Measurements from ENCODE around the gene COX8C. TPM values are rescaled to one million over a fixed set of nuclear protein-coding genes. Genes with fewer than 3 reads are reported as not detected.

COX8C gene
- total and polyA plus RNA-seq, 8 donors: not detected

- Histone ChIP-seq H3K27me3 (no peaks in the 10 kb centered on the region), H3K36me3 (no peaks in the 10 kb centered on the region), H3K4me1 (peaks cover 21 to 59% (median 43%) of the 10 kb centered on the region in 4 donors), H3K4me3 (peak overlapping the region in 1 of 4 donors; percentile 88), H3K27ac (peak overlapping the region in 2 of 5 donors; percentile 97 to 98), H3K9me3 (no peaks in the 10 kb centered on the region)
- intact Hi-C loops (cut with DNase I; ENCODE audit: low total_unique reads): no loop called here
- WGBS, 5 donors: 71 to 87% (median 83%) methylated on average over 2 of the region's 2 CpGs
- TF ChIP-seq POLR2A (IDR thresholded peaks at IDR 0.05) (no peak), CTCF (IDR thresholded peaks at IDR 0.05) (no peak), EP300 (IDR thresholded peaks at IDR 0.05) (no peak), POLR2AphosphoS5 (IDR thresholded peaks at IDR 0.05) (no peak)
- DNase-seq: no peak
These were observed 16.4 kb upstream of the COX8C start for GRCh38 chr14:93330609-93331000.

- Histone ChIP-seq H3K9me3 (no peaks in the 10 kb centered on the region), H3K27ac (peak overlapping the region; percentile 49 to 99 (median 97)), H3K4me1 (peaks cover 21 to 59% (median 43%) of the 10 kb centered on the region in 4 donors), H3K36me3 (no peaks in the 10 kb centered on the region), H3K27me3 (no peaks in the 10 kb centered on the region), H3K4me3 (peak overlapping the region; percentile 78 to 91 (median 90))
- DNase-seq: peak in 1 of 2 donors; percentile 46
- intact Hi-C loops (cut with DNase I; ENCODE audit: low total_unique reads): no loop called here
- 33 to 46% (median 37%) methylated on average over 17 of the region's 17 CpGs for WGBS, 5 donors
- peak in 1 of 3 donors; percentile 4 for TF ChIP-seq POLR2AphosphoS5 (IDR thresholded peaks at IDR 0.05)
- TF ChIP-seq POLR2A (IDR thresholded peaks at IDR 0.05): no peak
- no peak for TF ChIP-seq EP300 (IDR thresholded peaks at IDR 0.05)
- no peak for TF ChIP-seq CTCF (IDR thresholded peaks at IDR 0.05)
These were observed 15.8 kb upstream of the COX8C start for GRCh38 chr14:93331002-93331727.

- WGBS, 5 donors: 16 to 24% (median 21%) methylated on average over 21 of the region's 21 CpGs
- peak overlapping the region; percentile 95 to 99 (median 97) for H3K27ac ChIP-seq
- DNase-seq: no peak
- H3K4me3 ChIP-seq: peak overlapping the region; percentile 78 to 91 (median 90)
- no peaks in the 10 kb centered on the region for H3K36me3 ChIP-seq
- no peaks in the 10 kb centered on the region for H3K27me3 ChIP-seq
- peaks cover 21 to 59% (median 43%) of the 10 kb centered on the region in 4 donors for H3K4me1 ChIP-seq
- intact Hi-C loops (cut with DNase I; ENCODE audit: low total_unique reads): no loop called here
- no peaks in the 10 kb centered on the region for H3K9me3 ChIP-seq
- TF ChIP-seq EP300 (IDR thresholded peaks at IDR 0.05): no peak
- no peak for TF ChIP-seq POLR2A (IDR thresholded peaks at IDR 0.05)
- no peak for TF ChIP-seq POLR2AphosphoS5 (IDR thresholded peaks at IDR 0.05)
- TF ChIP-seq CTCF (IDR thresholded peaks at IDR 0.05): no peak
These were observed 15.1 kb upstream of the COX8C start for GRCh38 chr14:93331728-93332396.

GRCh38 chr14:93332397-93332852, 14.6 kb upstream of the COX8C start:
- peak; percentile 74 to 87 for DNase-seq
- Histone ChIP-seq H3K4me3 (peak overlapping the region; percentile 78 to 91 (median 90)), H3K27me3 (no peaks in the 10 kb centered on the region), H3K36me3 (no peaks in the 10 kb centered on the region), H3K4me1 (peaks cover 21 to 56% (median 43%) of the 10 kb centered on the region in 4 donors), H3K9me3 (peaks cover 0 to 5% (median 0%) of the 10 kb centered on the region in 4 donors), H3K27ac (peak overlapping the region; percentile 95 to 99 (median 97))
- TF ChIP-seq POLR2A (IDR thresholded peaks at IDR 0.05) (no peak), POLR2AphosphoS5 (IDR thresholded peaks at IDR 0.05) (peak in 1 of 3 donors; percentile 35)
- intact Hi-C loops (cut with DNase I; ENCODE audit: low total_unique reads): no loop called here
- 0 to 1% (median 1%) methylated on average over 6 to 60 of the region's 61 CpGs for WGBS, 5 donors

All from stomach (tissue), 9 donors.